ENCODE results near the gene WSB1. TPM values are rescaled to one million over a fixed set of nuclear protein-coding genes. Genes with fewer than 3 reads are reported as not detected.

The WSB1 gene
- polyA plus RNA-seq, 6 donors from 2014 or later, result 188 to 342 (median 263) TPM

Other genes starting within 250 kb of the WSB1 start
- gene KSR1, start 162.3 kb downstream of the WSB1 start, polyA plus RNA-seq (ENCODE audit: low read depth in 6 of 6), result 1 to 10 TPM in 5 of 6 donors, under 1 TPM in 1; 0.38 to 4.4 (median 2.3) TPM